HEK293 (cell line): ENCODE results near the gene TMEM143.

Source experiments
- GFI1B ChIP-seq: fragments of 450-650 bp; formaldehyde crosslinking; IDR thresholded peaks from 2 replicates; pipeline ENCODE4 v1.5.1; 2016; ENCODE audit warnings: missing biosample characterization, missing genetic modification characterization
- HOXD13 ChIP-seq: sonication (generic); formaldehyde crosslinking; IDR thresholded peaks from 2 replicates; pipeline ENCODE4 v1.8.0; 2022; ENCODE audit warnings: missing genetic modification reagents, borderline replicate concordance
- OVOL3 ChIP-seq: fragments of 450-650 bp; formaldehyde crosslinking; IDR thresholded peaks from 2 replicates; pipeline ENCODE4 v1.5.1; 2016; ENCODE audit warnings: missing biosample characterization, missing genetic modification characterization
- RBAK ChIP-seq: fragments of 450-650 bp; formaldehyde crosslinking; IDR thresholded peaks from 2 replicates; pipeline ENCODE4 v1.5.1; 2016; ENCODE audit warnings: missing biosample characterization, missing genetic modification characterization
- REPIN1 ChIP-seq: fragments of 450-650 bp; formaldehyde crosslinking; IDR thresholded peaks from 2 replicates; pipeline ENCODE4 v1.5.1; 2017; ENCODE audit warnings: missing biosample characterization, missing genetic modification characterization, low read depth
- SETDB1 ChIP-seq: IDR thresholded peaks from one replicate; pipeline ENCODE4 v1.6.1; 2017; ENCODE audit warnings: mild to moderate bottlenecking, low read length, moderate library complexity, mixed read lengths; ENCODE audit not compliant: insufficient read length
- TRIM28 ChIP-seq: IDR thresholded peaks from 2 replicates; pipeline ENCODE4 v1.6.1; 2011; ENCODE audit warnings: low read length, control low read depth, borderline replicate concordance
- YY2 ChIP-seq: fragments of 450-650 bp; formaldehyde crosslinking; IDR thresholded peaks from 2 replicates; pipeline ENCODE4 v1.5.1; 2016; ENCODE audit warnings: missing biosample characterization, missing genetic modification characterization
- ZFP3 ChIP-seq: fragments of 450-650 bp; formaldehyde crosslinking; IDR thresholded peaks from 2 replicates; pipeline ENCODE4 v1.5.1; 2016; ENCODE audit warnings: low read depth, missing biosample characterization, missing genetic modification characterization
- ZIC2 ChIP-seq: fragments of 450-650 bp; formaldehyde crosslinking; IDR thresholded peaks from 2 replicates; pipeline ENCODE4 v1.5.1; 2016; ENCODE audit warnings: missing biosample characterization, missing genetic modification characterization
- ZNF133 ChIP-seq: fragments of 450-650 bp; formaldehyde crosslinking; IDR thresholded peaks from 2 replicates; pipeline ENCODE4 v1.5.1; 2016; ENCODE audit warnings: missing biosample characterization, missing genetic modification characterization
- ZNF175 ChIP-seq: fragments of 450-650 bp; formaldehyde crosslinking; IDR thresholded peaks from 2 replicates; pipeline ENCODE4 v1.5.1; 2016; ENCODE audit warnings: missing biosample characterization, missing genetic modification characterization
- ZNF239 ChIP-seq: fragments of 450-650 bp; formaldehyde crosslinking; IDR thresholded peaks from 2 replicates; pipeline ENCODE4 v1.5.1; 2016; ENCODE audit warnings: missing biosample characterization, missing genetic modification characterization
- ZNF292 ChIP-seq: fragments of 450-650 bp; formaldehyde crosslinking; IDR thresholded peaks from 2 replicates; pipeline ENCODE4 v1.5.1; 2016; ENCODE audit warnings: low read depth, missing biosample characterization, missing genetic modification characterization, borderline replicate concordance
- ZNF341 ChIP-seq: fragments of 450-650 bp; formaldehyde crosslinking; IDR thresholded peaks from 2 replicates; pipeline ENCODE4; 2016; ENCODE audit warnings: low read depth, missing biosample characterization, missing genetic modification characterization
- ZNF37A ChIP-seq: fragments of 450-650 bp; IDR thresholded peaks from 2 replicates; pipeline ENCODE4 v1.5.1; 2018; ENCODE audit warnings: missing biosample characterization, missing genetic modification characterization
- ZNF560 ChIP-seq: fragments of 450-650 bp; formaldehyde crosslinking; IDR thresholded peaks from 2 replicates; pipeline ENCODE4 v1.5.1; 2017; ENCODE audit warnings: missing biosample characterization, missing genetic modification characterization, borderline replicate concordance
- ZNF610 ChIP-seq: fragments of 450-650 bp; formaldehyde crosslinking; IDR thresholded peaks from 2 replicates; pipeline ENCODE4 v1.5.1; 2016; ENCODE audit warnings: missing biosample characterization, missing genetic modification characterization, borderline replicate concordance
- ZNF658 ChIP-seq: fragments of 450-650 bp; formaldehyde crosslinking; IDR thresholded peaks from 2 replicates; pipeline ENCODE4; 2016; ENCODE audit warnings: missing biosample characterization, missing genetic modification characterization
- ZNF660 ChIP-seq: fragments of 450-650 bp; IDR thresholded peaks from 2 replicates; pipeline ENCODE4 v1.5.1; 2018; ENCODE audit warnings: missing biosample characterization, mild to moderate bottlenecking, missing genetic modification characterization
- ZNF785 ChIP-seq: fragments of 450-650 bp; formaldehyde crosslinking; IDR thresholded peaks from 2 replicates; pipeline ENCODE4 v1.5.1; 2016; ENCODE audit warnings: missing biosample characterization, missing genetic modification characterization
- ZSCAN30 ChIP-seq: fragments of 450-650 bp; IDR thresholded peaks from 2 replicates; pipeline ENCODE4 v1.5.1; 2018; ENCODE audit warnings: missing biosample characterization, mild to moderate bottlenecking, missing genetic modification characterization, moderate library complexity
- ZXDB ChIP-seq: fragments of 450-650 bp; formaldehyde crosslinking; IDR thresholded peaks from 2 replicates; pipeline ENCODE4 v1.5.1; 2016; ENCODE audit warnings: missing biosample characterization, missing genetic modification characterization
- TF ChIP-seq, protein P1 (sequence below): fragments of 450-650 bp; formaldehyde crosslinking; IDR thresholded peaks from 2 replicates; pipeline ENCODE4 v1.5.1; 2016; ENCODE audit warnings: missing biosample characterization, missing genetic modification characterization
- TF ChIP-seq, protein P2 (sequence below): fragments of 450-650 bp; formaldehyde crosslinking; IDR thresholded peaks from 2 replicates; pipeline ENCODE4 v1.5.1; 2016; ENCODE audit warnings: missing biosample characterization, missing genetic modification characterization
- TF ChIP-seq, protein P3 (sequence below): fragments of 450-650 bp; formaldehyde crosslinking; IDR thresholded peaks from 2 replicates; pipeline ENCODE4; 2016; ENCODE audit warnings: missing biosample characterization, missing genetic modification characterization
- TF ChIP-seq, protein P4 (sequence below): fragments of 450-650 bp; IDR thresholded peaks from 2 replicates; pipeline ENCODE4 v1.5.1; 2018; ENCODE audit warnings: missing biosample characterization, missing genetic modification characterization
- TF ChIP-seq, protein P5 (sequence below): fragments of 450-650 bp; formaldehyde crosslinking; IDR thresholded peaks from 2 replicates; pipeline ENCODE4 v1.5.1; 2016; ENCODE audit warnings: missing biosample characterization, missing genetic modification characterization, borderline replicate concordance

TMEM143 gene

DNA sequence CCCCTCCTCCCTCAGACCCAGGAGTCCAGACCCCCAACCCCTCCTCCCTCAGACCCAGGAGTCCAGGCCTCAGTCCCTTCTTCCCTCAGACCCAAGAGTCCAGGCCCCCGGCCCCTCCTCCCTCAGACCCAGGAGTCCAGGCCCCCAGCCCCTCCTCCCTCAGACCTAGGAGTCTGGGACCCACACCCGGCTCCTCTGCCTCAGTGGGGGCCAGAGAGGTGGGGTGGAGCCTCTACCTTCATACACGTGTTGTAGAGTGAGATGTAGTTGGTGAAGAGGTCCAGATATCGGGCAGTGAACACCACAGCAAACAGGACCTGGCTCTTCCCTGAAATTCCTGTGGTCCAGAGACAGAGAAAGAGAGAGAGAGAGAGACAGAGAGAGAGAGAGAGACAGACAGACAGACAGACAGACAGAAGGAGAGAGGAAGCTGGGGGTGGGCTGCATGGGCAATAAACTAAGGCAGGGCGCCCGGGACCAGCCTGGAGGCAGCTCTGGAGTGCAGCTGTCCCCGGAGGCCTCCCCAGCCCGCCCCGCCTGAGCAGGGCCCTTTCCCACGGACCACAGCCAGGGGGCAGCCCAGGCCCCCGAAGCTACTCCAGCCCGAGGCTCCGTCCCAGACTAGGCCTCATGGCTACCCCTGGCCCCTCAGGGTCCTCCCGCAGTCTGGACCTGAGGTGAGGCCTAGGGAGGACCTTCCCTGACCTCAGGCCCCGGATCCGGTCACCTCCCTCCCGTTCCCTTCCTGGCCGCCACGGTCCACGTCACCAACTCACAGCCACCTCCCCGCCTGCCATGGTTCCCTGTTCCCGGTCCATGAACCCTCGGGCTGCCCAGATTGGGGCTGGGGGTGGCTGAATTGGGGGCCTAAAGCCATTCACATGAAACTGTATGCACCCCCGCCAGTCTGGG lies 26.7 kb upstream of the TMEM143 start (continued):
- TF ChIP-seq ZNF175 (tag by site-specific recombination) (no peak), GFI1B (tag by site-specific recombination) (no peak), ZNF341 (tag by site-specific recombination) (peak; percentile 83), ZNF658 (no peak), OVOL3 (tag by site-specific recombination) (peak; percentile 49; the same call in 1 of the 2 replicates), REPIN1 (tag by site-specific recombination) (no peak; the same call in 1 of the 2 replicates), ZNF292 (tag by site-specific recombination) (no peak), ZNF133 (tag by site-specific recombination) (no peak), TRIM28 (no peak), ZNF610 (tag by site-specific recombination) (no peak), HOXD13 (CRISPR knock-in tag) (no peak), ZNF37A (no peak), ZNF660 (peak; percentile 96), SETDB1 (no peak), ZNF560 (tag by site-specific recombination) (no peak), YY2 (tag by site-specific recombination) (peak; percentile 80), RBAK (tag by site-specific recombination) (no peak), ZIC2 (tag by site-specific recombination) (no peak), ZSCAN30 (tag by site-specific recombination) (peak; percentile 95), ZFP3 (tag by site-specific recombination) (no peak), ZXDB (tag by site-specific recombination) (peak; percentile 94), ZNF785 (tag by site-specific recombination) (no peak), ZNF239 (tag by site-specific recombination) (0 out of 2 replicates have a peak, but pooled peaks have one; percentile 43)
- TF ChIP-seq, protein P1, sequence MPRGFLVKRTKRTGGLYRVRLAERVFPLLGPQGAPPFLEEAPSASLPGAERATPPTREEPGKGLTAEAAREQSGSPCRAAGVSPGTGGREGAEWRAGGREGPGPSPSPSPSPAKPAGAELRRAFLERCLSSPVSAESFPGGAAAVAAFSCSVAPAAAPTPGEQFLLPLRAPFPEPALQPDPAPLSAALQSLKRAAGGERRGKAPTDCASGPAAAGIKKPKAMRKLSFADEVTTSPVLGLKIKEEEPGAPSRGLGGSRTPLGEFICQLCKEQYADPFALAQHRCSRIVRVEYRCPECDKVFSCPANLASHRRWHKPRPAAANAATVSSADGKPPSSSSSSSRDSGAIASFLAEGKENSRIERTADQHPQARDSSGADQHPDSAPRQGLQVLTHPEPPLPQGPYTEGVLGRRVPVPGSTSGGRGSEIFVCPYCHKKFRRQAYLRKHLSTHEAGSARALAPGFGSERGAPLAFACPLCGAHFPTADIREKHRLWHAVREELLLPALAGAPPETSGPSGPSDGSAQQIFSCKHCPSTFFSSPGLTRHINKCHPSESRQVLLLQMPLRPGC (tag by site-specific recombination) = no peak; the same call in 1 of the 2 replicates
- TF ChIP-seq, protein P2, sequence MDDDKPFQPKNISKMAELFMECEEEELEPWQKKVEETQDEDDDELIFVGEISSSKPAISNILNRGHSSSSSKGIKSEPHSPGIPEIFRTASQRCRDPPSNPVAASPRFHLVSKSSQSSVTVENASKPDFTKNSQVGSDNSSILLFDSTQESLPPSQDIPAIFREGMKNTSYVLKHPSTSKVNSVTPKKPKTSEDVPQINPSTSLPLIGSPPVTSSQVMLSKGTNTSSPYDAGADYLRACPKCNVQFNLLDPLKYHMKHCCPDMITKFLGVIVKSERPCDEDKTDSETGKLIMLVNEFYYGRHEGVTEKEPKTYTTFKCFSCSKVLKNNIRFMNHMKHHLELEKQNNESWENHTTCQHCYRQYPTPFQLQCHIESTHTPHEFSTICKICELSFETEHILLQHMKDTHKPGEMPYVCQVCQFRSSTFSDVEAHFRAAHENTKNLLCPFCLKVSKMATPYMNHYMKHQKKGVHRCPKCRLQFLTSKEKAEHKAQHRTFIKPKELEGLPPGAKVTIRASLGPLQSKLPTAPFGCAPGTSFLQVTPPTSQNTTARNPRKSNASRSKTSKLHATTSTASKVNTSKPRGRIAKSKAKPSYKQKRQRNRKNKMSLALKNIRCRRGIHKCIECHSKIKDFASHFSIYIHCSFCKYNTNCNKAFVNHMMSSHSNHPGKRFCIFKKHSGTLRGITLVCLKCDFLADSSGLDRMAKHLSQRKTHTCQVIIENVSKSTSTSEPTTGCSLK (tag by site-specific recombination) = no peak
- TF ChIP-seq, protein P3, sequence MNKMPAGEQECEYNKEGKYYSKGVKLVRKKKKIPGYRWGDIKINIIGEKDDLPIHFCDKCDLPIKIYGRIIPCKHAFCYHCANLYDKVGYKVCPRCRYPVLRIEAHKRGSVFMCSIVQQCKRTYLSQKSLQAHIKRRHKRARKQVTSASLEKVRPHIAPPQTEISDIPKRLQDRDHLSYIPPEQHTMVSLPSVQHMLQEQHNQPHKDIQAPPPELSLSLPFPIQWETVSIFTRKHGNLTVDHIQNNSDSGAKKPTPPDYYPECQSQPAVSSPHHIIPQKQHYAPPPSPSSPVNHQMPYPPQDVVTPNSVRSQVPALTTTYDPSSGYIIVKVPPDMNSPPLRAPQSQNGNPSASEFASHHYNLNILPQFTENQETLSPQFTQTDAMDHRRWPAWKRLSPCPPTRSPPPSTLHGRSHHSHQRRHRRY (tag by site-specific recombination) = 0 out of 2 replicates have a peak, but pooled peaks have one; percentile 60
- TF ChIP-seq, protein P4, sequence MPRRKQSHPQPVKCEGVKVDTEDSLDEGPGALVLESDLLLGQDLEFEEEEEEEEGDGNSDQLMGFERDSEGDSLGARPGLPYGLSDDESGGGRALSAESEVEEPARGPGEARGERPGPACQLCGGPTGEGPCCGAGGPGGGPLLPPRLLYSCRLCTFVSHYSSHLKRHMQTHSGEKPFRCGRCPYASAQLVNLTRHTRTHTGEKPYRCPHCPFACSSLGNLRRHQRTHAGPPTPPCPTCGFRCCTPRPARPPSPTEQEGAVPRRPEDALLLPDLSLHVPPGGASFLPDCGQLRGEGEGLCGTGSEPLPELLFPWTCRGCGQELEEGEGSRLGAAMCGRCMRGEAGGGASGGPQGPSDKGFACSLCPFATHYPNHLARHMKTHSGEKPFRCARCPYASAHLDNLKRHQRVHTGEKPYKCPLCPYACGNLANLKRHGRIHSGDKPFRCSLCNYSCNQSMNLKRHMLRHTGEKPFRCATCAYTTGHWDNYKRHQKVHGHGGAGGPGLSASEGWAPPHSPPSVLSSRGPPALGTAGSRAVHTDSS (tag by site-specific recombination) = no peak; the same call in 1 of the 2 replicates
- TF ChIP-seq, protein P5, sequence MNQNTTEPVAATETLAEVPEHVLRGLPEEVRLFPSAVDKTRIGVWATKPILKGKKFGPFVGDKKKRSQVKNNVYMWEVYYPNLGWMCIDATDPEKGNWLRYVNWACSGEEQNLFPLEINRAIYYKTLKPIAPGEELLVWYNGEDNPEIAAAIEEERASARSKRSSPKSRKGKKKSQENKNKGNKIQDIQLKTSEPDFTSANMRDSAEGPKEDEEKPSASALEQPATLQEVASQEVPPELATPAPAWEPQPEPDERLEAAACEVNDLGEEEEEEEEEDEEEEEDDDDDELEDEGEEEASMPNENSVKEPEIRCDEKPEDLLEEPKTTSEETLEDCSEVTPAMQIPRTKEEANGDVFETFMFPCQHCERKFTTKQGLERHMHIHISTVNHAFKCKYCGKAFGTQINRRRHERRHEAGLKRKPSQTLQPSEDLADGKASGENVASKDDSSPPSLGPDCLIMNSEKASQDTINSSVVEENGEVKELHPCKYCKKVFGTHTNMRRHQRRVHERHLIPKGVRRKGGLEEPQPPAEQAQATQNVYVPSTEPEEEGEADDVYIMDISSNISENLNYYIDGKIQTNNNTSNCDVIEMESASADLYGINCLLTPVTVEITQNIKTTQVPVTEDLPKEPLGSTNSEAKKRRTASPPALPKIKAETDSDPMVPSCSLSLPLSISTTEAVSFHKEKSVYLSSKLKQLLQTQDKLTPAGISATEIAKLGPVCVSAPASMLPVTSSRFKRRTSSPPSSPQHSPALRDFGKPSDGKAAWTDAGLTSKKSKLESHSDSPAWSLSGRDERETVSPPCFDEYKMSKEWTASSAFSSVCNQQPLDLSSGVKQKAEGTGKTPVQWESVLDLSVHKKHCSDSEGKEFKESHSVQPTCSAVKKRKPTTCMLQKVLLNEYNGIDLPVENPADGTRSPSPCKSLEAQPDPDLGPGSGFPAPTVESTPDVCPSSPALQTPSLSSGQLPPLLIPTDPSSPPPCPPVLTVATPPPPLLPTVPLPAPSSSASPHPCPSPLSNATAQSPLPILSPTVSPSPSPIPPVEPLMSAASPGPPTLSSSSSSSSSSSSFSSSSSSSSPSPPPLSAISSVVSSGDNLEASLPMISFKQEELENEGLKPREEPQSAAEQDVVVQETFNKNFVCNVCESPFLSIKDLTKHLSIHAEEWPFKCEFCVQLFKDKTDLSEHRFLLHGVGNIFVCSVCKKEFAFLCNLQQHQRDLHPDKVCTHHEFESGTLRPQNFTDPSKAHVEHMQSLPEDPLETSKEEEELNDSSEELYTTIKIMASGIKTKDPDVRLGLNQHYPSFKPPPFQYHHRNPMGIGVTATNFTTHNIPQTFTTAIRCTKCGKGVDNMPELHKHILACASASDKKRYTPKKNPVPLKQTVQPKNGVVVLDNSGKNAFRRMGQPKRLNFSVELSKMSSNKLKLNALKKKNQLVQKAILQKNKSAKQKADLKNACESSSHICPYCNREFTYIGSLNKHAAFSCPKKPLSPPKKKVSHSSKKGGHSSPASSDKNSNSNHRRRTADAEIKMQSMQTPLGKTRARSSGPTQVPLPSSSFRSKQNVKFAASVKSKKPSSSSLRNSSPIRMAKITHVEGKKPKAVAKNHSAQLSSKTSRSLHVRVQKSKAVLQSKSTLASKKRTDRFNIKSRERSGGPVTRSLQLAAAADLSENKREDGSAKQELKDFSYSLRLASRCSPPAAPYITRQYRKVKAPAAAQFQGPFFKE (tag by site-specific recombination) = no peak
